Stimulated activated CD4-positive, alpha-beta T cell treated with anti-CD3 and anti-CD28 coated beads, Interleukin-15, amount 100 ng/mL, for 24 hours (primary cell): ENCODE results near the gene SUCO.
"Not testable (repeated sequence)": the region's sequence is repeated elsewhere in the genome, so short reads cannot be mapped to it uniquely, and the experiment has no call there.

Experiments used
- DNase-seq: peaks from one replicate; pipeline ENCODE4 v3.0.0-alpha.2; 2020

The SUCO gene

DNA sequence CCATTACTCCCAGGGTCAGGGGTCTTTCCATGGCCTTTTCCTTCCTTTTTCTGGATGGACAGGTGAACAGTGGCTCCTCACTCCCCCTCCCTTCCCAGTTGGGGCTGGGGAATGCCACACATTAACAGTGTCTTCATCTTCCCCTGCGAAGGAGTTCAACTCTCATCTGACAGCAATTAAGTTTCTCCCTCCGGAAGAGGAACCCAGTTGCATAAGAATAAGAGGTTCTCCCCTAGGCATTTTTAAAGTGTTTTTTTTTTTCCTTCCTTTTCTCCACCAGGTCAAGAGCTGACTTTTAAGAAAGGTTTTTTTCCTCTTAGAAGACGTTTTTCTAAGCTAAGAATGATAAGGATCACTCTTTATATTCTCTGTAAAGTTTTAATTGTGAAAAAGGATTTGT, 83.7 kb downstream of the SUCO start:
- DNase-seq = no peak

- DNase-seq = not testable (repeated sequence)
These were observed 87.7 kb downstream of the SUCO start for GRCh38 chr1:172620603-172621002.

DNA sequence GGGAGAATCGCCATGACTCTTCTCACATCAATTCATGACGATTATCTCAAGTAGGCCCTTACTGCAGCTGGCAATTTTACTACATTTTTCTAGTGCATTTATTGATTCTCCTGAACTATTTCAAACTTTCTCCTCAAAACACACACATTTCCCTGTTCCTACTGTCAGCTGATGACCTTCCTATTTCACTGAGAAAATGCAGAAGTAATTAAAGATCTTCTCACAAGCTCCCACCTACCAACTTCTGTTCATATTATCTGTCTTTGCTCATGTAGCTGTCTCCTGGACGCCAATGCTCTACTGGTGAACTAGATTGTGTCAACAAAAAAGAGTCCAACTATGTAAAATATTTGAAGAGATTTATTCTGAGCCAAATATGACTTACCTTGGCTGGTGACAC, 89.6 kb downstream of the SUCO start:
- no peak for DNase-seq

DNA sequence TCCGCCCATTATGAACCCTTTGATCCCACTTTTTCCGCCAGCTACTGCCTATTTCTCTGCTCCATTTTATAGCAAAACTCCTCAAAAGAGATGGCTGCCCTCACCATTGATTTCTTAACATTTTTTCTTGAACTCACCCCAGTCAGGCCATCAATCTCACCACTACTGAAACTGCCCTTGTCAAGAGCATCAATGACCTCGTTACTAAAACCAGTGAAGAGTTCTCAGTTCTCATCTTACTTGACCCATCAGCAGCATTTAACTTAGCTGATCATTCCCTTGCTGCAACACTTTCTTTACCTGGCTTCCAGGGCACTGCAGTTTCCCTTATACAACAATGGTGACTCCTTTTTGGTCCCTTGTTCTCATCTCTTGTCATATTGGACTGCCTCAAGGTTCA, 90.8 kb downstream of the SUCO start:
- no peak for DNase-seq

GRCh38 chr1:172626845-172627244, 93.9 kb downstream of the SUCO start:
- no peak for DNase-seq

DNA sequence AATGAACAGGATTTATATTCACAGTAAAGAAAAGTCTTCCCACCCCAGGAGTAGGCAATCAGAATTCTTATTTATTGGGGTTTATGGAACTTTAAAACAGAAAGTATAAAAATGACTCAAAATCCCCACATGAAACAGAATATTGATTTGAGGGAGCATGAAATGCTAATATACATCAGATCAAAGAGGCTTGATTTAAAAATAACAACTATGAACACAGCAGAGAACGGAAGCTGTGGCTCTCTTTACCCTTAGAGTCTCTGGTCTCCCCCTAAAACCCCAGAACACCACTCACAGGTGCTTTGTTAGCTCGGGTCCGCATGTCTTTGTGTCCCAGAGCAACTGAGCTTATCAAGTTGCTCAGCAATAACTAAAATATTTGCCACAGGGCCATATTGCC, 94.8 kb downstream of the SUCO start:
- no peak for DNase-seq

DNA sequence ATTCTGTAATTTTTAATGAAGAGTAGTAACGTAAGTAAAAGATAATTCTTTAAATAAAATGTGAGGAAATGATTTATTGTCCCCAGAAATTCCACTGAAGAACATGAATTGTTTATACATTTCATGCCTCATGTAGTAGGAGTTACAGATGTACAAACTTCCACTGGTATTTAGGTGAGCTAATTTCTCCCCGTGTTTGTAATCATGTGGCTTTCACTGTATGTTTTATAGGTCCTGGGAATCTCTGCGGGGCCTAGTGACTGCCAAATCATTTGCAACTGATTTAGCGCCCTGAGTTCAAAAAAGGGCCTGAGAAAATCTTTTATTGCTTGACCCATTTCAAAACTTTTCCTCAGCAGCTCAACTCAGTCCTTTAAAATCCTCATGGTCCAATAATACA, 95.5 kb downstream of the SUCO start:
- DNase-seq = no peak

DNA sequence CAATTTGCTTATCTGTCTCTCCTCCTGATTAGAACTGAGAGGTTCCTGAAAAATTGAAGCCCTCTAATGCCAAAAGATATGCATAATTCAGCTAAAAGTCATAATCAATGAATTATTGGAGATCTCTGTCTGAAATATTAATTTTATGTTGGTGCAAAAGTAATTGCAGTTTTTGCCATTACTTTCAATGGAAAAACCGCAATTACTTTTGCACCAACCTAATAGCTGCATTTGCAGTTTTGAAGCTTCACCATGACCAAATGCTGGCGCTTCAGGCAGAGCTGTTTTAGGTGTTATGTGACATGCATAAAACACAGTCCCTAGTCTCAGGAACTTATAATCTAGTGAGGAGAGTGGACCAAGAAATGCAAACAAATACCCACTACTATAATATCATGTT, 96.2 kb downstream of the SUCO start:
- DNase-seq = no peak

DNA sequence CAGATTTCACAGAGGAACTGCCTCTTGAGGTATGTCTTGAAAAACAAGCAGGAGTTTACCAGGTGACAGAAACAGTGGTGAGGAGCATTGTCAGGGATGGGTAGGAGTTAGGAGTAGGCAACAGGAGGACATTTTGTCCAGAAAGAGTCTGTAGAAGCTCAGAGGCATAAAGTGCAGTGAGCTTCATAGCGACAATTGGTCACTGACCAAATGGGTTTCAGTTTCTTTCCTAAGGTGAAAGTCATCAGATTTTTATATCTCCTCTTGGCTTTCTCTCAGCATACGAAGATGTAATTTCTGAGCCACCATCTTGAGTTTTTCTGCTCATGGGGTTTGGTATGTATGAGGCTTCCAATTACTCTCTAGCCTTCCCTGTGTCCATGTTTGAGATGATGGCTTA, 96.7 kb downstream of the SUCO start:
- DNase-seq = no peak

- no peak for DNase-seq
These were observed 97.3 kb downstream of the SUCO start for GRCh38 chr1:172630056-172630818.

GRCh38 chr1:172630868-172631267, 97.9 kb downstream of the SUCO start:
- DNase-seq = no peak

GRCh38 chr1:172637522-172637921, 104.6 kb downstream of the SUCO start:
- DNase-seq = peak; percentile 64

- no peak for DNase-seq
These were observed 105.3 kb downstream of the SUCO start for GRCh38 chr1:172638249-172638648.

- DNase-seq = peak; percentile 88
These were observed 106.2 kb downstream of the SUCO start for GRCh38 chr1:172638885-172639831.

- DNase-seq = no peak
These were observed 107.2 kb downstream of the SUCO start for GRCh38 chr1:172640111-172640510.

DNA sequence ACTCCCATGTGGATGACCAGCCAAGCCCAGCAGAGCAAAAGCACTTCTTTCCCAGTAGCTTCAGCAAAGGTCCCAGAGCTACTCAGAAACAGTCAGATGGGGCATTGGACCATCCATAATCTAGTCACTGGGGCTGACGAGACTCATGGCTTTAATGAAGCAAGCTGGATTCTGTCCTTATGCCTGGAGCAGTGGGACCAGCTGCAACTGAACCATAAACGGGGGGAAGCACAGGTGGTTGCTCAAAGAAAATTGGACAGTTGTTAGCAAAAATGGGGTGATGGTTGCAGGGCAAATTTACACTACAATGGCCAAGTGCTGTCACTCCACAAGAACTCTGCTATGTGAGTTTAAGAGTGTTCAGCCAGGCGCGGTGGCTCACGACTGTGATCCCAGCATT, 108.5 kb downstream of the SUCO start:
- DNase-seq = no peak

DNA sequence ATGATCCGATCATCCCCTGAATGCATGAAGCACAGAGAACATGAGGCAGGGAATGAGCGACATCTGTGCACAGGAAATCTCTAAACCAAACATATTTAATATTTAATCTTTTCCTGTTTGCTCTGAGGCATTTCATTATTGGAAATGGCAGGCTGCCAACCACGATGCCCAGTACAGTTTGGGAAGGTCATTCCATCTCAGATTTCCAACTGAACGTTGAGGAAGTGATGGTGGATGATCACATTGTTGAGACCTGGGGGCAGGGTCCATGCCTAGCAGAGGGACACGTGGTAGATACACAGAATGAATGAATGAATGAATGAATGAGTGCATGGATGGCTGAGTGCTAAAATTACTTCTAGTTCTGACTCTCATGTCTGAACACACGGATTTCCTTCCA, 110.0 kb downstream of the SUCO start:
- no peak for DNase-seq

- DNase-seq = no peak
These were observed 113.7 kb downstream of the SUCO start for GRCh38 chr1:172646653-172647052.

DNA sequence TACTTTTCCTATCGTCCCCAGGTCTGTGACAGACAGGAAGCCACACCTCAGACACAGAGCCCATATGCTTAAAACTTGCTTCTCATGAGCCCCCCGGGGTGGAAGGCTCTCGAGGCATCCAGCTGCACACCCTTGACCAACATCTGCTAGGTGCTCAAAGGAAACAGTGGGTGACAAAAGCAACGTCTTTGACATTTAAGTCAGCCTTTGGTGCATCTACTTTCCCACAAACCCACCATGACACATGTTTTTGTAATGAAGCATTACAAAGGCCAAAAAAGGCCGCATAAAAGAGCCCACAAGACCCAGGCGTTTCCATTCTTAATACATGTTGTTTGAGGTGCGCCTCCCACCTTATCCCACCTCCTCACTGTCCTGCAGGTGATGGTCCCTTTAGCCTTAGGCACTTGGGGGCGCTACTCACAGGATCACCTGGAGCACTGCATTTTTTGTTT, 114.2 kb downstream of the SUCO start:
- DNase-seq = peak; percentile 42

- no peak for DNase-seq
These were observed 115.0 kb downstream of the SUCO start for GRCh38 chr1:172647987-172648386.

DNA sequence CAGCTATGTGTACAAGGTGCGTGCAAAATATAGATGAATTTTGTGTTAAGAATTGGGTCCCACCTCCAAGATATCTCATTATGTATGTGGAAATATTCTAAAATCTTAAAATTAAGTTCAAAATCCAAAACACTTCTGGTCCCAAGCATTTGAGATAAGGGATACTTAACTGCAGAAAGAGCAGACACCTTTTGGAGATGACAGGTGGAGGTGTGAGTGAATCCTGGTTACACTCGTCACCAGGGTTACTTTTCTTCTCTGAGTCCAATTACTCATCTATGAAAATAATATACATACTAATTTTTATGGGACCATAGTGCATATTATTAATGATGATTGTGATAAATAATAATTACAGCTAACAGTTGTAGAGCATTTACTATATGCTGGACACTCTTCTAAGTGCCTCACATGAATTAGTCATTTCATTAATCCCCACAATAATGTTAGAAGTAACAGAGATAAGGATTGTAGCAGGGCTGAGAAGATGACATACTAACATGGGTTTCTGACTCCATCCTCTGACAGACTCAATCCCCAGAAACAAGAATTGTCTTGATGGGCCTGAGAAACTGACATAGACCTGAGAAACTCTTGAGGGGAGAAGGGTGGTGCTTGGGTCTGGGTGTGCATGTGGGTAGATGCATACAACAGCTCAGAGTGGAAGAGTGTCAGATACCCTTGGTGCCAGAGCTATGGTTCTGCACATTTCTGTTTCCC, 117.7 kb downstream of the SUCO start:
- DNase-seq = no peak

GRCh38 chr1:172653015-172653709, 120.2 kb downstream of the SUCO start:
- DNase-seq = no peak

GRCh38 chr1:172654535-172654934, 121.6 kb downstream of the SUCO start:
- peak; percentile 44 for DNase-seq
